Effector memory CD4-positive, alpha-beta T cell (primary cell): Measurements from ENCODE around the gene NFASC.

Experiments used
- DNase-seq, 3 donors: peaks; one replicate each; pipeline ENCODE4 v3.0.0-alpha.2; 2020
- H3K27ac ChIP-seq: 2 replicates; pipeline ENCODE4 v1.7.0; 2013; ENCODE audit warnings: mild to moderate bottlenecking, low read length, moderate library complexity; ENCODE audit not compliant: insufficient read depth, poor library complexity, severe bottlenecking
- H3K27me3 ChIP-seq: replicated peaks from 2 replicates; pipeline ENCODE4 v1.7.0; 2013; ENCODE audit warnings: mild to moderate bottlenecking, low read length; ENCODE audit not compliant: insufficient read depth, control insufficient read depth, poor library complexity, severe bottlenecking
- H3K36me3 ChIP-seq: 2 replicates; pipeline ENCODE4 v1.7.0; 2013; ENCODE audit warnings: mild to moderate bottlenecking, low read length, moderate library complexity; ENCODE audit not compliant: control insufficient read depth, insufficient read depth
- H3K4me1 ChIP-seq: 2 replicates; pipeline ENCODE4 v1.7.0; 2013; ENCODE audit warnings: low read length, mild to moderate bottlenecking; ENCODE audit not compliant: control insufficient read depth, insufficient read depth, poor library complexity, severe bottlenecking
- H3K4me3 ChIP-seq: 2 replicates; pipeline ENCODE4 v1.7.0; 2013; ENCODE audit warnings: low read length, low read depth, mild to moderate bottlenecking; ENCODE audit not compliant: insufficient read depth, poor library complexity, severe bottlenecking
- H3K9me3 ChIP-seq: 2 replicates; pipeline ENCODE4 v1.7.0; 2013; ENCODE audit warnings: mild to moderate bottlenecking, low read length, moderate library complexity; ENCODE audit not compliant: control insufficient read depth

Gene NFASC

GRCh38 chr1:204869097-204869496 lies 1.6 kb upstream of the NFASC start:
- Histone ChIP-seq H3K36me3 (no peaks in the 10 kb centered on the region), H3K27ac (no peak overlapping the region), H3K9me3 (no peaks in the 10 kb centered on the region), H3K27me3 (no peaks in the 10 kb centered on the region), H3K4me3 (no peak overlapping the region), H3K4me1 (no peaks in the 10 kb centered on the region)
- DNase-seq: no peak

GRCh38 chr1:204871405-204872037 lies 859 bp downstream of the NFASC start:
- H3K4me3 ChIP-seq: no peak overlapping the region
- no peak overlapping the region for H3K27ac ChIP-seq
- H3K27me3 ChIP-seq: no peaks in the 10 kb centered on the region
- DNase-seq: no peak
- H3K4me1 ChIP-seq: no peaks in the 10 kb centered on the region
- H3K36me3 ChIP-seq: no peaks in the 10 kb centered on the region
- H3K9me3 ChIP-seq: no peaks in the 10 kb centered on the region

DNA sequence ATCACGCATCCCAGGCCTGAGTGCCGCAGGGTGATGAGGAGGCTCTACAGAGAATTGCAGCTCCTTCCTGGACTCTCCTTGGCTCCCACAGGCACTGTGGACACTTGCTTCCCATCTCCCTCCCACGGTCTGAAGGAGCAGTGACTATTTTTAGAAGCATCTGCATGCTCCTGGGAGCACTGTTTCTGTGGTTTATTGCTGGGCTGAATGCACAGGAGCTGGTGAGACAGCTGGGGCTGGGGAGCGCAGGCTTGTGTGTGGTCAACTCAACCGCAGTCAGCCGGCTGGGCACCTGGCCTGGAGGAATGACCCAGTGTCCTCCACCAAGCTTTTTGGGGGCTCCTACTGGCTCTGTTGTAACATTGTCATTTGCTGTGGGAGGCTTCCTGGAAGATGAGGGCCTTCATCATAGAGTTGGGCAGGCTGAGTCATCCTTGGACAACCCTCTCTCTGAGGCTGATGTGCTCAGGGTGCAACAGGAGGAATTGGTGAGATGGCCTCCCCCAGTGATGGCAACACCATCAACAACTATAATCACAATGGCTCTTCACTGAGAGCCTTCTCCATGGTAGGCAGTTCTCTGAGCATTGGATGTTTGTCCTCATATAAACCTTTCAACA lies 1.7 kb downstream of the NFASC start:
- no peaks in the 10 kb centered on the region for H3K36me3 ChIP-seq
- no peaks in the 10 kb centered on the region for H3K4me1 ChIP-seq
- no peaks in the 10 kb centered on the region for H3K9me3 ChIP-seq
- DNase-seq: no peak
- no peaks in the 10 kb centered on the region for H3K27me3 ChIP-seq
- no peak overlapping the region for H3K4me3 ChIP-seq
- no peak overlapping the region for H3K27ac ChIP-seq

GRCh38 chr1:204873176-204873575 lies 2.5 kb downstream of the NFASC start:
- no peak for DNase-seq
- Histone ChIP-seq H3K4me3 (no peak overlapping the region), H3K9me3 (no peaks in the 10 kb centered on the region), H3K4me1 (no peaks in the 10 kb centered on the region), H3K36me3 (no peaks in the 10 kb centered on the region), H3K27me3 (no peaks in the 10 kb centered on the region), H3K27ac (no peak overlapping the region)

- Histone ChIP-seq H3K9me3 (no peaks in the 10 kb centered on the region), H3K36me3 (no peaks in the 10 kb centered on the region), H3K4me3 (no peak overlapping the region), H3K27me3 (no peaks in the 10 kb centered on the region), H3K4me1 (no peaks in the 10 kb centered on the region), H3K27ac (no peak overlapping the region)
- DNase-seq: no peak
Measured at GRCh38 chr1:204873714-204874113, 3.1 kb downstream of the NFASC start.

DNA sequence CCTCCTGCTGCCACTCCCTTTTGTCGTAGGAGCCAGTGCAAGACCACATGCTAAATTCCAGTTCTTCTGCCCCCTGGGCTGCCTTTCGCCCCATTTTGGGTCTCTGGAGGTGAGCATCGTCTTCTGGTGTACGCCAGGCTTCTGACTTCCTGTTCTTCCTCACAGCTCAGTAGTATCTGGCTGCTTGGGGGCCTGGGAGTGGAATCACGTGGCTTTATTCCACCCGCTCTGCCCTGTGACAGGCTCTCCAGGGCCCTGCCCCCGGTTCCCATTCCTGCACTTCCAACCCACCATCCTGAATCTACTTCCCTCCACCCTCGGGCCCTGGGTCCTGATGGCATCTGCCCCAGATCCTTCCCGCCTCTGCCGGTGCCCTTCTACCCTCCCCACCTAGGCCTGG lies 3.6 kb downstream of the NFASC start:
- Histone ChIP-seq H3K4me3 (no peak overlapping the region), H3K36me3 (no peaks in the 10 kb centered on the region), H3K4me1 (no peaks in the 10 kb centered on the region), H3K27ac (no peak overlapping the region), H3K27me3 (no peaks in the 10 kb centered on the region), H3K9me3 (no peaks in the 10 kb centered on the region)
- no peak for DNase-seq

- H3K4me3 ChIP-seq: no peak overlapping the region
- H3K27ac ChIP-seq: no peak overlapping the region
- no peaks in the 10 kb centered on the region for H3K4me1 ChIP-seq
- H3K9me3 ChIP-seq: no peaks in the 10 kb centered on the region
- no peaks in the 10 kb centered on the region for H3K27me3 ChIP-seq
- DNase-seq: no peak
- no peaks in the 10 kb centered on the region for H3K36me3 ChIP-seq
Measured at GRCh38 chr1:204875255-204875654, 4.6 kb downstream of the NFASC start.

DNA sequence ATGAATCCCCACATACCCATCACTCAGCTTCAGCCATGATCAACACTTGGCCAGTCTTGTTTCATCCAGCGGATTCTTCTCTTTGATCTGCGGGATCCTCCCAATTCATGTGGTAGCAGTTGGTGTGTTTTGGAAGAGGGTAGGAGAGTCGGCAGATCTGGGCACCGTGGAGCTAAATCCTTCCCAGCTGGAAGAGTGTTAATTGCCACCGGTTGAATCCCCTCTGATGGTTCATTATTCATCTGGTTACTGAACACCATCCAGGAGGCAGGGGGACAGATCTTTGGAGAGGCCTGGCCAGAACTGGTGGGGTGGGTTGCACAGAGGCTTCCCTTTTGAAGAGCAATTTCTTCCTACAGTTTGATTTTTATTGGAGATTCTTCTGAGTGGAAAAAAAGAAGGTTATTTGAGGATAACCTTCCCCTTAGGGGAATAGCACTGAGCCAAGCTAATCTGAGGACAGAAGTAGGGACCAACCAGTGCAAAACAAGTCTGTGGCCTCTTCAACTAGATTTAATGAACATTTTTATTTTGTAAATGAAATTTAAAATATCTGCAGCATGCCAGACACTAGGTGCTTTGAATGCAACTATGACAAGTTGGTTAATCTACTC lies 8.1 kb downstream of the NFASC start:
- H3K36me3 ChIP-seq: no peaks in the 10 kb centered on the region
- H3K4me3 ChIP-seq: no peak overlapping the region
- no peaks in the 10 kb centered on the region for H3K4me1 ChIP-seq
- no peak overlapping the region for H3K27ac ChIP-seq
- no peak for DNase-seq
- no peaks in the 10 kb centered on the region for H3K9me3 ChIP-seq
- H3K27me3 ChIP-seq: no peaks in the 10 kb centered on the region

GRCh38 chr1:204879351-204879750 lies 8.7 kb downstream of the NFASC start:
- no peaks in the 10 kb centered on the region for H3K4me1 ChIP-seq
- no peak for DNase-seq

DNA sequence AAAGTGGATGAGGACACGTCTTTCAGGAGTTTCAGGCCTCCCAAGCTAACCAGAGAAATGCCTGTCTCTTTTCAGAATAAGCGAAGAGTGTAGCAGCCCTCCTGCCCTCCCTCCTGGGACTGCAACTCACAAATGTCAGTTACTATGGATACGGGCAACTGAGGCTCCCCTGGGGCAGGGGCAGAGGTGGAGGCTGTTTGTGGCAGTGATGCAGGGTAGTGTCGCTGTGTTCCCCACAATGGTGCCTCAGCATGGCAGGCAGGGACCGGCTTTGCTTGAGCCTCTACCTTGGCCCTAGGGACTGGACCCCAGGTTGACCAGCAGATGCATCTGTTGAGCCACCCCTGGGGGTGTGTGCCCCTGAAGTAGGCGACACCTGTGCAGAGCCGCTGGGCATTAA lies 10.2 kb downstream of the NFASC start:
- no peak for DNase-seq
- H3K36me3 ChIP-seq: no peaks in the 10 kb centered on the region
- H3K27ac ChIP-seq: no peak overlapping the region
- no peak overlapping the region for H3K4me3 ChIP-seq
- no peaks in the 10 kb centered on the region for H3K27me3 ChIP-seq
- no peaks in the 10 kb centered on the region for H3K9me3 ChIP-seq
- H3K4me1 ChIP-seq: no peaks in the 10 kb centered on the region

More at GRCh38 chr1:204879351-204879750, 8.7 kb downstream of the NFASC start:
- Histone ChIP-seq H3K36me3 (no peaks in the 10 kb centered on the region), H3K27me3 (no peaks in the 10 kb centered on the region), H3K4me3 (no peak overlapping the region), H3K9me3 (no peaks in the 10 kb centered on the region), H3K27ac (no peak overlapping the region)
